GM23338 (cell line): ENCODE data around the gene BEND5. TPM values are rescaled to one million over a fixed set of nuclear protein-coding genes. Genes with fewer than 3 reads are reported as not detected.

Experiments used
- ATAC-seq: fragments of 200-7000 bp; cut with Tn5 transposase; 3 replicates; pipeline ENCODE4 v1.9.1; 2020
- DNase-seq: peaks from one replicate; pipeline ENCODE4 v3.0.0-alpha.2; 2015; ENCODE audit warnings: low spot score
- H2AFZ ChIP-seq: fragments of 200-600 bp; sonication (generic); 2 replicates; pipeline ENCODE4 v1.8.0; 2016; ENCODE audit warnings: antibody characterized with exemption, mild to moderate bottlenecking, moderate library complexity
- H3F3A ChIP-seq: fragments of 200-600 bp; sonication (generic); replicated peaks from 2 replicates; pipeline ENCODE4 v1.8.0; 2017; ENCODE audit warnings: antibody characterized with exemption, mixed run types, low read depth
- H3K27ac ChIP-seq: fragments of 200-600 bp; sonication (generic); 2 replicates; pipeline ENCODE4 v1.6.1; 2016; ENCODE audit warnings: low read depth
- H3K27me3 ChIP-seq: fragments of 200-600 bp; sonication (generic); 2 replicates; pipeline ENCODE4 v1.8.0; 2016; ENCODE audit warnings: mild to moderate bottlenecking, mixed run types, moderate library complexity; ENCODE audit not compliant: insufficient read depth
- H3K36me3 ChIP-seq: fragments of 200-600 bp; sonication (generic); 2 replicates; pipeline ENCODE4 v1.8.0; 2016; ENCODE audit warnings: mild to moderate bottlenecking; ENCODE audit not compliant: insufficient read depth
- H3K4me1 ChIP-seq: fragments of 200-600 bp; sonication (generic); 2 replicates; pipeline ENCODE4 v1.8.0; 2016; ENCODE audit warnings: mild to moderate bottlenecking, moderate library complexity; ENCODE audit not compliant: insufficient read depth
- H3K4me2 ChIP-seq: fragments of 200-600 bp; sonication (generic); 2 replicates; pipeline ENCODE4 v1.7.1; 2017; ENCODE audit warnings: mixed run types
- H3K4me3 ChIP-seq: fragments of 200-600 bp; sonication (generic); 2 replicates; pipeline ENCODE4 v1.6.1; 2016; ENCODE audit warnings: mixed run types
- H3K79me2 ChIP-seq: fragments of 200-600 bp; sonication (generic); replicated peaks from 2 replicates; pipeline ENCODE4 v1.8.0; 2017; ENCODE audit warnings: mild to moderate bottlenecking; ENCODE audit not compliant: insufficient read depth
- H3K9me2 ChIP-seq: fragments of 200-600 bp; sonication (generic); 2 replicates; pipeline ENCODE4 v1.8.0; 2017; ENCODE audit not compliant: insufficient read depth
- H4K20me1 ChIP-seq: fragments of 200-600 bp; sonication (generic); replicated peaks from 2 replicates; pipeline ENCODE4 v1.8.0; 2017; ENCODE audit warnings: mild to moderate bottlenecking; ENCODE audit not compliant: insufficient read depth
- H3K27ac Mint-ChIP-seq: 2 replicates; pipeline ENCODE4 v1.8.0; 2020; ENCODE audit warnings: inconsistent platforms, mild to moderate bottlenecking, moderate library complexity, mixed read lengths
- H3K27me3 Mint-ChIP-seq: 3 replicates; pipeline ENCODE4 v1.8.0; 2022; ENCODE audit warnings: low read depth, mild to moderate bottlenecking, moderate library complexity, mixed read lengths, inconsistent platforms; ENCODE audit not compliant: insufficient read depth, poor library complexity
- H3K36me3 Mint-ChIP-seq: 3 replicates; pipeline ENCODE4 v1.8.0; 2021; ENCODE audit warnings: low read depth, mild to moderate bottlenecking, inconsistent platforms, moderate library complexity, mixed read lengths
- H3K4me1 Mint-ChIP-seq: 3 replicates; pipeline ENCODE4 v1.8.0; 2020; ENCODE audit warnings: mild to moderate bottlenecking, inconsistent platforms, mixed read lengths
- H3K4me3 Mint-ChIP-seq: 3 replicates; pipeline ENCODE4 v1.8.0; 2021; ENCODE audit warnings: moderate library complexity, mild to moderate bottlenecking, inconsistent platforms, mixed read lengths
- H3K9me3 Mint-ChIP-seq: 3 replicates; pipeline ENCODE4 v1.8.0; 2020; ENCODE audit warnings: moderate library complexity, mild to moderate bottlenecking, inconsistent platforms, mixed read lengths
- CREB1 ChIP-seq: fragments of 250-450 bp; sonication (Bioruptor Pico); IDR thresholded peaks from 2 replicates; pipeline ENCODE4 v1.5.0; 2020; ENCODE audit warnings: low read depth, mild to moderate bottlenecking, moderate library complexity
- ETS1 ChIP-seq: IDR thresholded peaks from 2 replicates; pipeline ENCODE4 v1.6.1; 2016; ENCODE audit warnings: antibody characterized with exemption
- EZH2phosphoT487 ChIP-seq: fragments of 200-600 bp; sonication (generic); IDR thresholded peaks from one replicate; pipeline ENCODE4 v1.8.1; 2018; ENCODE audit warnings: antibody characterized with exemption; ENCODE audit not compliant: unreplicated experiment
- JUNB ChIP-seq: IDR thresholded peaks from one replicate; pipeline ENCODE4 v1.6.1; 2016; ENCODE audit warnings: antibody characterized with exemption; ENCODE audit not compliant: unreplicated experiment
- NANOG ChIP-seq: IDR thresholded peaks from 2 replicates; pipeline ENCODE4 v1.6.1; 2016; ENCODE audit warnings: antibody characterized with exemption, borderline replicate concordance
- POLR2AphosphoS5 ChIP-seq: IDR thresholded peaks from 2 replicates; pipeline ENCODE4 v1.6.1; 2016; ENCODE audit warnings: antibody characterized with exemption, low read depth
- ZNF114 ChIP-seq: fragments of 250-450 bp; sonication (Bioruptor Pico); IDR thresholded peaks from 2 replicates; pipeline ENCODE4 v1.5.0; 2020; ENCODE audit warnings: mild to moderate bottlenecking, moderate library complexity
- ZNF462 ChIP-seq: fragments of 250-450 bp; sonication (Bioruptor Pico); IDR thresholded peaks from 2 replicates; pipeline ENCODE4 v1.5.0; 2020; ENCODE audit warnings: mild to moderate bottlenecking, moderate library complexity
- polyA plus RNA-seq: library from polyadenylated mRNA; unstranded; fragments of >200 nt; fragmentation: Nextera tagmentation; extraction: Ambion mirVana; gene quantifications from 2 replicates; pipeline ENCODE4 v1.2.1, GENCODE V29; 2016
- total RNA-seq: library from RNA; depleted of rRNA; stranded (reverse); fragments of >200 nt; shearing (Covaris generic); gene quantifications from 2 replicates; pipeline ENCODE4 v1.2.3, GENCODE V29; 2014
- TF ChIP-seq, protein P1 (sequence below), 2 experiments: fragments of 200-600 bp in 1 of 2; sonication (generic) in 1 of 2; conservative IDR thresholded peaks; 2 replicates each; pipeline versions ENCODE4 v1.5.1 to v1.6.1; 2016 to 2017; ENCODE audit warnings: antibody characterized with exemption in 2 of 2, low read depth in 2 of 2, mild to moderate bottlenecking in 2 of 2, moderate library complexity in 1 of 2

The BEND5 gene
- total and polyA plus RNA-seq, 2 experiments from 2014 or later, result 6.8 to 12.3 TPM

DNA sequence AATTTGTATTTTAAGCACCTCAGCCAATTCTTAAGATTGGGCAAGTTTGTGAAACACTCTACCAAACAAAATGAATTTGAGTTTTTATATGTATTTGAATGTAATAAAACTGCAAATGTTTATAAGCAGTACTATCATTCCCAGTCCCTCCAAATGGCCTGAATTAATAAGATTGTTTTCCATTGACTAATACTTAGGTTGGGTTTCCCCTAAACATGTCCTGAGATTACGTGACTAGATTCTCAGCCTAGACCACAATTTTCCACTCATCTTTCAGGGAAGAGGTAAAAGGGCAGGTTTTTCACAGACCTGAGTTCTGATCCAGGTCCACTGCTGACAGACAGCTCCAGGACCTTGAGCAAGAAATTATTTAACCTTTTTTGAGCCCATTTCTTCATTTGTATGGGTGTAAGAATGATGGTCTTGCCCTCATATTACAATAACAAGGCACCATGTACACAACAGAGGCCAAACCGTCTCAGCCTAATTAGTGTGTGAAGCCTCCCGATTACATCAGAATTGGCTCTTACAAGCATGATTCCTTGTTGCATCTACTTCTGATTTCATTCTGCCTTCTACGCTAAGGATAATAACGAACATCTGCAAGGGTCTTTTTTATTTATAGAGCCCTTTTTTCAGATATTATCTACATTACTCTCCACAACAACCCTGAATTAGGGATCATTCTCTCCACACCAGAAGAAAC, 51.2 kb downstream of the BEND5 start (continued):
- TF ChIP-seq, protein P1, sequence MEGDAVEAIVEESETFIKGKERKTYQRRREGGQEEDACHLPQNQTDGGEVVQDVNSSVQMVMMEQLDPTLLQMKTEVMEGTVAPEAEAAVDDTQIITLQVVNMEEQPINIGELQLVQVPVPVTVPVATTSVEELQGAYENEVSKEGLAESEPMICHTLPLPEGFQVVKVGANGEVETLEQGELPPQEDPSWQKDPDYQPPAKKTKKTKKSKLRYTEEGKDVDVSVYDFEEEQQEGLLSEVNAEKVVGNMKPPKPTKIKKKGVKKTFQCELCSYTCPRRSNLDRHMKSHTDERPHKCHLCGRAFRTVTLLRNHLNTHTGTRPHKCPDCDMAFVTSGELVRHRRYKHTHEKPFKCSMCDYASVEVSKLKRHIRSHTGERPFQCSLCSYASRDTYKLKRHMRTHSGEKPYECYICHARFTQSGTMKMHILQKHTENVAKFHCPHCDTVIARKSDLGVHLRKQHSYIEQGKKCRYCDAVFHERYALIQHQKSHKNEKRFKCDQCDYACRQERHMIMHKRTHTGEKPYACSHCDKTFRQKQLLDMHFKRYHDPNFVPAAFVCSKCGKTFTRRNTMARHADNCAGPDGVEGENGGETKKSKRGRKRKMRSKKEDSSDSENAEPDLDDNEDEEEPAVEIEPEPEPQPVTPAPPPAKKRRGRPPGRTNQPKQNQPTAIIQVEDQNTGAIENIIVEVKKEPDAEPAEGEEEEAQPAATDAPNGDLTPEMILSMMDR (conservative IDR thresholded peaks at IDR 0.05; ENCODE audit: low read depth in 2 of 2), result no peak
- TF ChIP-seq JUNB (no peak), POLR2AphosphoS5 (no peak)

- Mint-ChIP-seq H3K27ac (no peak overlapping the region), H3K36me3 (no peaks in the 10 kb centered on the region), H3K9me3 (no peaks in the 10 kb centered on the region), H3K27me3 (peaks cover 3% of the 10 kb centered on the region), H3K4me1 (no peaks in the 10 kb centered on the region; the same call in 2 of the 3 replicates), H3K4me3 (no peak overlapping the region)
- Histone ChIP-seq H3K27ac (no peak overlapping the region), H4K20me1 (no peaks in the 10 kb centered on the region), H2AFZ (no peak overlapping the region), H3K9me2 (0 out of 2 replicates have a peak, but pooled peaks cover 4% of the 10 kb centered on the region), H3K4me3 (no peak overlapping the region), H3K79me2 (no peaks in the 10 kb centered on the region), H3K4me1 (no peaks in the 10 kb centered on the region), H3F3A (no peaks in the 10 kb centered on the region), H3K36me3 (no peaks in the 10 kb centered on the region), H3K27me3 (no peaks in the 10 kb centered on the region), H3K4me2 (no peak overlapping the region)
- ATAC-seq (no peak), DNase-seq (no peak)
- TF ChIP-seq NANOG (no peak), ETS1 (no peak), ZNF114 (CRISPR knock-in tag) (no peak), EZH2phosphoT487 (no peak), JUNB (no peak), CREB1 (no peak)
Observed at GRCh38 chr1:48720929-48721328, 55.8 kb downstream of the BEND5 start.

- Histone ChIP-seq H3K36me3 (no peaks in the 10 kb centered on the region), H3K4me1 (no peaks in the 10 kb centered on the region), H3K79me2 (no peaks in the 10 kb centered on the region), H2AFZ (no peak overlapping the region), H3F3A (no peaks in the 10 kb centered on the region), H3K4me3 (no peak overlapping the region), H3K4me2 (no peak overlapping the region), H3K27me3 (no peaks in the 10 kb centered on the region), H3K27ac (no peak overlapping the region), H4K20me1 (no peaks in the 10 kb centered on the region), H3K9me2 (0 out of 2 replicates have a peak, but pooled peaks cover 4% of the 10 kb centered on the region)
- H3K36me3 Mint-ChIP-seq, result no peaks in the 10 kb centered on the region
- H3K4me3 Mint-ChIP-seq, result no peak overlapping the region
- H3K9me3 Mint-ChIP-seq, result no peaks in the 10 kb centered on the region
- ATAC-seq, result no peak
- no peak overlapping the region for H3K27ac Mint-ChIP-seq
- H3K4me1 Mint-ChIP-seq, result no peaks in the 10 kb centered on the region; the same call in 2 of the 3 replicates
- no peak for DNase-seq
- peaks cover 3% of the 10 kb centered on the region for H3K27me3 Mint-ChIP-seq
- TF ChIP-seq ZNF462 (CRISPR knock-in tag) (no peak), ETS1 (no peak), ZNF114 (CRISPR knock-in tag) (no peak)
Observed at GRCh38 chr1:48718705-48719104, 58.0 kb downstream of the BEND5 start.
